Left ventricle myocardium inferior (tissue), 1 donor: Measurements from ENCODE around the gene RPL41. TPM values are rescaled to one million over a fixed set of nuclear protein-coding genes. Genes with fewer than 3 reads are reported as not detected.
"Not testable (repeated sequence)": the region's sequence is repeated elsewhere in the genome, so short reads cannot be mapped to it uniquely, and the experiment has no call there.

ENCODE experiments used
- DNase-seq: peaks from one replicate; pipeline ENCODE4 v3.0.0-alpha.2; 2020
- H3K27ac ChIP-seq: fragments of 200-600 bp; replicated peaks from 2 replicates; pipeline ENCODE4 v1.8.0; 2021
- H3K27me3 ChIP-seq: fragments of 200-600 bp; 2 replicates; pipeline ENCODE4 v1.8.0; 2021; ENCODE audit warnings: low read depth
- H3K36me3 ChIP-seq: fragments of 200-600 bp; 2 replicates; pipeline ENCODE4 v1.8.0; 2021
- H3K4me1 ChIP-seq: fragments of 200-600 bp; 2 replicates; pipeline ENCODE4 v1.8.0; 2021
- H3K4me3 ChIP-seq: fragments of 200-600 bp; 2 replicates; pipeline ENCODE4 v1.8.0; 2021; ENCODE audit warnings: mild to moderate bottlenecking, moderate library complexity
- H3K9me3 ChIP-seq: fragments of 200-600 bp; replicated peaks from 2 replicates; pipeline ENCODE4 v1.8.0; 2021
- CTCF ChIP-seq: fragments of 200-600 bp; IDR thresholded peaks from 2 replicates; pipeline ENCODE4 v1.8.0; 2021; ENCODE audit warnings: antibody characterized with exemption, mild to moderate bottlenecking, borderline replicate concordance
- intact Hi-C: fragments of 100-400 bp; cut with micrococcal nuclease; formaldehyde crosslinking; loops from one replicate; pipeline ENCODE4 v1.11.0; 2022
- total RNA-seq: library from RNA; stranded (reverse); fragmentation: NEBNext Ultra II Directional; extraction: Animal tissue kit (Norgen Biotek cat#: 25700); gene quantifications from one replicate; pipeline ENCODE4 v1.2.1, GENCODE V29; 2021
- donor health status: DM: no; HTN: yes; CAD: no; lungs with severe emphysema.

RPL41 gene
- total RNA-seq, 1 donor from 2014 or later: 1,892 TPM

DNA sequence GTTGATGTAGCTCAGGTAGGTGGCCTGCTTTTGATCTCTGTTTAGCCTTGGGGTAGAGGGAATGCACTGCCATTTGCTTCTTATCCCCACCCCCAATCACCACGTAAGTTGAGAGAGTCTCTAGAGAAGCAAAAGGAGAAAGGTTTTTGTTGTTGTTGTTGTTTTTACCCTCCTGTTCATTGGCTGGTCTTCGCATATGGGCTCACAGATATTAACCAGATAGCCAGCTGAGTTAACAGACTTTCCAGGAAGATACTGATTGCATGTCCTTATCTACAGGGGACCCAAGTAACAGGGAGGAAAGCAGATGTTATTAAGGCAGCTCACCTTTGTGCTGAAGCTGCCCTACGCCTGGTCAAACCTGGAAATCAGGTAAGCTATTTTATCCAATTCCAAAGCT is 9.2 kb upstream of the RPL41 start:
- H3K4me1 ChIP-seq: peaks cover 35% of the 10 kb centered on the region
- TF ChIP-seq CTCF: no peak
- no peaks in the 10 kb centered on the region for H3K9me3 ChIP-seq
- H3K4me3 ChIP-seq: no peak overlapping the region
- intact Hi-C loops: no loop called here
- DNase-seq: no peak
- peaks cover 58% of the 10 kb centered on the region for H3K36me3 ChIP-seq
- no peaks in the 10 kb centered on the region for H3K27me3 ChIP-seq
- H3K27ac ChIP-seq: no peak overlapping the region

DNA sequence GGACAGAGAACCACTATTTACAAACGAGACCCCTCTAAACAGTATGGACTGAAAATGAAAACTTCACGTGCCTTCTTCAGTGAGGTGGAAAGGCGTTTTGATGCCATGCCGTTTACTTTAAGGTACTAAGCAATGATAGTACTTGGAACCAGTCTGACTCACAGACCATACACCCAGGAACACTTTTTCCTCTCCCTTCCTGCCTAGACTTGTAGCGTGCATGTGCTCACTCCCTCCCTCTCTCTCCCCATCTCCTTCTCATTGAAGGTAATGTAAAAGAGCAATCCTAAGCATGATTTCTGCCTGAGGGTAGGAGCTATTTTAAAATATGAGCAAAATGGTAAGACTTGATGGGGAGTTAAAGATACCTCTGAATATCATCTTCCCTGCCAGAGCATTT is 5.9 kb upstream of the RPL41 start:
- no peaks in the 10 kb centered on the region for H3K9me3 ChIP-seq
- H3K36me3 ChIP-seq: peaks cover 75% of the 10 kb centered on the region
- DNase-seq: no peak
- intact Hi-C loops: no loop called here
- no peak overlapping the region for H3K4me3 ChIP-seq
- no peaks in the 10 kb centered on the region for H3K27me3 ChIP-seq
- no peak for TF ChIP-seq CTCF
- H3K4me1 ChIP-seq: peaks cover 15% of the 10 kb centered on the region
- H3K27ac ChIP-seq: no peak overlapping the region

GRCh38 chr12:56114084-56114483 is 2.3 kb upstream of the RPL41 start:
- no peak for TF ChIP-seq CTCF
- Histone ChIP-seq H3K4me3 (no peak overlapping the region), H3K27me3 (no peaks in the 10 kb centered on the region), H3K9me3 (no peaks in the 10 kb centered on the region), H3K36me3 (peaks cover 48% of the 10 kb centered on the region), H3K4me1 (peaks cover 28% of the 10 kb centered on the region), H3K27ac (no peak overlapping the region)
- no peak for DNase-seq
- intact Hi-C loops: no loop called here

GRCh38 chr12:56115329-56115728 is 1.1 kb upstream of the RPL41 start:
- H3K9me3 ChIP-seq: no peaks in the 10 kb centered on the region
- H3K36me3 ChIP-seq: peaks cover 36% of the 10 kb centered on the region
- TF ChIP-seq CTCF: no peak
- H3K27ac ChIP-seq: peak overlapping the region; percentile 91
- intact Hi-C loops: loop anchor here (5.0 kb wide), 2 partner anchors 42 to 77 kb away; partner anchors contain the start of gene MYL6
- no peaks in the 10 kb centered on the region for H3K27me3 ChIP-seq
- peaks cover 41% of the 10 kb centered on the region for H3K4me1 ChIP-seq
- no peak for DNase-seq
- H3K4me3 ChIP-seq: peak overlapping the region; percentile 91

- intact Hi-C loops: loop anchor here (5.0 kb wide), 2 partner anchors 40 to 75 kb away; partner anchors contain the start of gene MYL6
- H3K27me3 ChIP-seq, DNase-seq, H3K9me3 ChIP-seq: not testable (repeated sequence)
- peak overlapping the region; percentile 95 for H3K27ac ChIP-seq
- H3K4me1 ChIP-seq: peaks cover 59% of the 10 kb centered on the region
- peak overlapping the region; percentile 91 for H3K4me3 ChIP-seq
- peaks cover 36% of the 10 kb centered on the region for H3K36me3 ChIP-seq
These were observed 761 bp downstream of the RPL41 start for GRCh38 chr12:56117082-56117706.

- Histone ChIP-seq H3K4me3 (peak within 1 kb of the TSS; percentile 91), H3K9me3 (no peaks in the 10 kb centered on the region), H3K27ac (peak within 1 kb of the TSS; percentile 95), H3K4me1 (peaks cover 68% of the 10 kb centered on the region), H3K36me3 (peaks cover 28% of the 10 kb centered on the region), H3K27me3 (no peaks in the 10 kb centered on the region)
- peak; percentile 96 for DNase-seq
- intact Hi-C loops: loop anchor here (5.0 kb wide), 2 partner anchors 39 to 74 kb away; partner anchors contain the start of gene MYL6
- peak; percentile 63 for TF ChIP-seq CTCF
These were observed 1.6 kb downstream of the RPL41 start, which contains the start of gene ZC3H10 for GRCh38 chr12:56117778-56118687. Gene ZC3H10 (plus strand): TSS chr12:56118266. CDS start chr12:56120563, 2,297 bp downstream.
